GM12801 (cell line): ENCODE measurements around the gene ITGBL1.

Experiments used
- CTCF ChIP-seq: IDR thresholded peaks from one replicate; pipeline ENCODE4 v1.5.1; 2011; ENCODE audit warnings: control low read depth; ENCODE audit not compliant: insufficient read length; ENCODE audit errors: extremely low read depth

ITGBL1 gene

GRCh38 chr13:101512650-101513049 is 60.2 kb downstream of the ITGBL1 start:
- TF ChIP-seq CTCF: no peak

DNA sequence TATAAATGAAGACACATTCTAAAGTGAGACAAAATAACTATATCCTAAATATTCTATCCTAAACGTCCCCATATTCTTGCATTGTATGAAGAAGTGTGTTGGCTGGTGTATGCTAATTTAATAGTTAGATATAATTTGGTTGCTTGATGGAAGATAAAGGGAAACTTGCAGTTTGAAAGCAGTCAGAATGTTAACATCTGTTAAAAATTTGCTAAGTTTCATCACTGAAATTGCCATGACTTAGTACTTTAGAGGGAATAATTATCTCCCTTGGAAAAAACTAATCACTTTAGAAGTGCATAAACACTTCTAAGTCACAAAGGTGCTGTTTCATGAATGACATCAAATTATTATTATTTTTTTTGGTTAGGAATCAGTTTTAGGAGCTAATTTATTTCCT is 61.6 kb downstream of the ITGBL1 start:
- TF ChIP-seq CTCF: no peak

GRCh38 chr13:101514695-101515275 is 62.3 kb downstream of the ITGBL1 start:
- TF ChIP-seq CTCF: no peak

GRCh38 chr13:101515504-101515903 is 63.0 kb downstream of the ITGBL1 start:
- TF ChIP-seq CTCF: no peak

DNA sequence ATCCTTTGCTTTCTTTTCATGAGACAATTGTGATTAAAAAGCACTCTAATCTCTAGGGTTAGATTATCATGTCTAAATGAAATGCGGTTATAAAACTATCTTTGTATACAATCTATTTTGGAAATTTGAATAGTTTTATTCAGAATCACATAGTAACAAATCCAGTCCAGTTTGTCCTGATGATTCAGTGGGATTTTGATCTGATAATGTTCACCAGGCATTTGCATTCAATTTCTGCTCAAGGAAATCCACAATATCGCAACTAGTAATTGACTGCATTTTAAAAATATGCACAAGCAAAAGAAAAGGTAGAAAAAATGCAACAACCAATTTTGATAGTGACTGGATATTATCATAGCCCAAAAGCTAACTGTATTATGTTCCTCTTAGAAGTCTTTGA is 63.8 kb downstream of the ITGBL1 start:
- TF ChIP-seq CTCF: no peak

- no peak for TF ChIP-seq CTCF
Measured at GRCh38 chr13:101520672-101521071, 68.2 kb downstream of the ITGBL1 start.

GRCh38 chr13:101521371-101521770 is 68.9 kb downstream of the ITGBL1 start:
- TF ChIP-seq CTCF: no peak

- no peak for TF ChIP-seq CTCF
Measured at GRCh38 chr13:101522607-101523006, 70.1 kb downstream of the ITGBL1 start.
